Measurements from ENCODE around the gene RCAN1. TPM values are rescaled to one million over a fixed set of nuclear protein-coding genes. Genes with fewer than 3 reads are reported as not detected.

RCAN1 gene
- total RNA-seq, 1 donor from 2014 or later = 13.0 TPM

- peaks cover 8% of the 10 kb centered on the region for H3K9me3 Mint-ChIP-seq
- H3K4me3 Mint-ChIP-seq = no peak overlapping the region
- DNase-seq (ENCODE audit: low read depth, low spot score) = peak; percentile 9
- peaks cover 24% of the 10 kb centered on the region for H3K4me1 Mint-ChIP-seq
- TF ChIP-seq CTCF (conservative IDR thresholded peaks at IDR 0.05) = peak; percentile 59
- H3K27me3 Mint-ChIP-seq (ENCODE audit: low read depth) = no peaks in the 10 kb centered on the region
- H3K36me3 Mint-ChIP-seq (ENCODE audit: low read depth) = peaks cover 9% of the 10 kb centered on the region
- H3K27ac Mint-ChIP-seq (ENCODE audit: unreplicated experiment) = peak overlapping the region; percentile 21
Observed at GRCh38 chr21:34582506-34583150, 32.3 kb downstream of the RCAN1 start.

- no peak overlapping the region for H3K4me3 Mint-ChIP-seq
- no peak for TF ChIP-seq CTCF (conservative IDR thresholded peaks at IDR 0.05)
Observed at GRCh38 chr21:34580181-34580700, 34.7 kb downstream of the RCAN1 start.

GRCh38 chr21:34579411-34579810 is 35.5 kb downstream of the RCAN1 start:
- H3K4me3 Mint-ChIP-seq = no peak overlapping the region
- no peak for TF ChIP-seq CTCF (conservative IDR thresholded peaks at IDR 0.05)
- H3K9me3 Mint-ChIP-seq = peaks cover 2% of the 10 kb centered on the region
- no peak for DNase-seq (ENCODE audit: low read depth, low spot score)
- H3K27ac Mint-ChIP-seq (ENCODE audit: unreplicated experiment) = no peak overlapping the region
- peaks cover 2% of the 10 kb centered on the region for H3K36me3 Mint-ChIP-seq (ENCODE audit: low read depth)
- no peaks in the 10 kb centered on the region for H3K27me3 Mint-ChIP-seq (ENCODE audit: low read depth)
- H3K4me1 Mint-ChIP-seq = peaks cover 27% of the 10 kb centered on the region

More at GRCh38 chr21:34580181-34580700, 34.7 kb downstream of the RCAN1 start:
- Mint-ChIP-seq H3K27ac (ENCODE audit: unreplicated experiment) (no peak overlapping the region), H3K4me1 (peaks cover 27% of the 10 kb centered on the region), H3K36me3 (ENCODE audit: low read depth) (peaks cover 2% of the 10 kb centered on the region), H3K27me3 (ENCODE audit: low read depth) (no peaks in the 10 kb centered on the region), H3K9me3 (peaks cover 2% of the 10 kb centered on the region)
- DNase-seq (ENCODE audit: low read depth, low spot score) = no peak

- Mint-ChIP-seq H3K9me3 (peaks cover 2% of the 10 kb centered on the region), H3K27ac (ENCODE audit: unreplicated experiment) (no peak overlapping the region), H3K4me1 (peaks cover 25% of the 10 kb centered on the region), H3K36me3 (ENCODE audit: low read depth) (peaks cover 6% of the 10 kb centered on the region), H3K27me3 (ENCODE audit: low read depth) (no peaks in the 10 kb centered on the region), H3K4me3 (no peak overlapping the region)
- TF ChIP-seq CTCF (conservative IDR thresholded peaks at IDR 0.05) = no peak
- DNase-seq (ENCODE audit: low read depth, low spot score) = no peak
Observed at GRCh38 chr21:34576041-34576511, 38.8 kb downstream of the RCAN1 start.

GRCh38 chr21:34574601-34575529 is 40.0 kb downstream of the RCAN1 start:
- DNase-seq (ENCODE audit: low read depth, low spot score) = no peak
- Mint-ChIP-seq H3K27ac (ENCODE audit: unreplicated experiment) (no peak overlapping the region), H3K4me3 (no peak overlapping the region), H3K9me3 (peaks cover 2% of the 10 kb centered on the region), H3K4me1 (peaks cover 27% of the 10 kb centered on the region), H3K36me3 (ENCODE audit: low read depth) (peaks cover 6% of the 10 kb centered on the region), H3K27me3 (ENCODE audit: low read depth) (no peaks in the 10 kb centered on the region)
- TF ChIP-seq CTCF (conservative IDR thresholded peaks at IDR 0.05) = no peak
